DMS153 treated with DMSO at 0.1 percent for 48 hours (cell line): ENCODE data around the gene MYO1B.

ENCODE experiments used
- DNase-seq: peaks from one replicate; lab custom pipeline; 2025; ENCODE audit not compliant: unreplicated experiment; lab: John Stamatoyannopoulos, UW

MYO1B gene

DNA sequence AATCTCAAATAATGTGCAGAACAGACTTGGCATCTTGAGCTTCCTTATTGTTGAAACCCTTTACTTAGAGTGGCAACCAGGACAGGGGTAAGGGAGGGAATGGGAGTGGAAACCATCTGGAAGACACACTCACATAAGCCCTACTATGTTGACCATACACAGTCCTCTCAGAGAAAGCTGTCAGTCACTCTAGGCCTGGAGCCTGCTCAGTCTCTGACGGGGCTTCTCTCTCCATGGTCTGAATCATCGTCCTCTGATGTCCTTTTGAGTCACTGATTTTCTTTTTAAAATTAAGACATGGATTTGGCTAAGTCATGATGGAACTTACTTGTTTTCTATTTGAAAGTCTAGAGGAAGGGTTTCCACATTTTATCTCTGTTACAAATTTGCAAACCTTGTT lies 74.0 kb downstream of the MYO1B start:
- no peak for DNase-seq

- no peak for DNase-seq
These were observed 75.7 kb downstream of the MYO1B start for GRCh38 chr2:191320881-191321280.

GRCh38 chr2:191321861-191322662 lies 76.9 kb downstream of the MYO1B start:
- DNase-seq, result no peak

GRCh38 chr2:191322828-191323506 lies 77.8 kb downstream of the MYO1B start:
- DNase-seq, result no peak

DNA sequence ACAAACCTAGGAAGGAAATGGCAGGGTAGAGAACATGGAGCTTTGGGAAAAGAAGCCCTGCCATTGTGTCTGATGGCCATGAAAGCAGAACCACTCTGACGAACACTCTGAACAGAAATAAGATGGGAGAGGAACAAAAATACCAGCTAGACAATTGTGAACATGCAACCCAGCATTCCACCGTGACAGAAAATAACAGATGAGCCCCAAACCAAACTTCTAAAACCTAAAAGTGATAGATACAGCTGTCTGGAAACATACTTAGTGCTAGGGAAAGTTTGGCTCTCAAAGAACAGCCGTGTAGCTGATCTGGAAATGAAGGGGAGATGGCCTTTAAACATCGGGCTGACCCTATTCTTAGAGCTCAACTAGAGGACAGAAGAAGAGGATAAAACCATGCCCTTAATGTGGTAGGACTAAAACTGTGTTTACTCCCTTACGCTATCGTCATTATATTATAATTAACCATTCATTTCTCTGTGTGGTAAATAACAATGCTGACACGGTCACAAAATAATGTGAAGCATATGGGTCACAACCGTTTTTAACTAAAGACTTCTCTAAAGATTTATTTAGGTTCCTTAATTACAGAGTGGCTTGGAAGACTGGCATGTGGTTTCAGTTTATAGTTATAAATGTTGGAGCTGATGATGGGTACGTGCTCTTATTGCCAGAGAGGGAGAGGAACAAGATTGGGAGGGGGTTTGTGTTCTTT lies 80.6 kb downstream of the MYO1B start:
- no peak for DNase-seq

DNA sequence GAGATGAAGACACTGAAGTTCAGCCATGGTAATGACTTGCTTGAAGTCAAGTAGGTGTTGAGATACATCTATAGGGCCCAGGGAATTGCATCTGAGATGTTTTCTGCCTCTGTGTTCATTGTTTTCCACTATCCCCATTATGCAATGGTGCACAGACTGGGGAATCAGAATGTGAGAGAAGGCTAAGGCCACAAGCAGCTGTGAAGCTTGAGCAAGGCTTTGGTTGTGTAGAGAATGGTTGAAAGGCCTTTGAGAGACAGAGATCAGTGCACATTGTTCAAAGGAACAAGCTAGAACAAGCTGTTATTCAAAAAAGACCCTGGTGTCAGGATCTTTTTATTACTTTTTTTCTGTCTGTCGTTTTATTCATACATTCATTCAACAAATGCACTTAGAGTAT lies 82.3 kb downstream of the MYO1B start:
- no peak for DNase-seq

DNA sequence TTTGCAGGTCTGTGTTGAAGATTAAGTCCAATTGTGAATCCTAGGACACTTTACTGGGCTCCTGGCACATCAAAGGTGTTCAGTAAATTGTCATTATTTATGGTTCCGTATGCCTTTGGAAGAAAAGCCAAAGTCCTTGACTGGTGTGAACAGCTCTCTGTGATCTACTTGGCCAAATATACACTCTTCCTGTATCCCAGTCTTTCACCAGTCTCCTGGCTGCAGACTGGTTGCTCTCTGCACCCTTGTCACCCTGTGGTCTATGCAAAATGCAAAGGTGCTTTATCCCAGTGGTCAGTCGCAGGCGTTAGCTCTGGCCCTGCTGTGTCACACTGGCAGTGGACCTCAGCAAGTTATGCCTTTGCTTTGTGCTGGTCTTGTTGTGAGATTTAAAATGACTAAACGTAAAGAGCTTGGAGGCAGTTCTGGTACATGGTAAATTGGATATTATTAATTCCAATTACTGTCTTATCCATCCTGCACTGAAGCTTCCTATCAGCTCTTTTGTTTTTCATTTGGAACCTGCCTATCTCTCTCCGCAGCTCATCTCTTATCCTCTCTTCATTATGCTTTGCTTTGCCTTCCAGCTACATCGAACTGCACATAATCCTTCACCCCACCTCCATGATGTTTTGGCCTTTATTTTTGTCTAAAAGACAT lies 83.1 kb downstream of the MYO1B start:
- DNase-seq, result no peak

DNA sequence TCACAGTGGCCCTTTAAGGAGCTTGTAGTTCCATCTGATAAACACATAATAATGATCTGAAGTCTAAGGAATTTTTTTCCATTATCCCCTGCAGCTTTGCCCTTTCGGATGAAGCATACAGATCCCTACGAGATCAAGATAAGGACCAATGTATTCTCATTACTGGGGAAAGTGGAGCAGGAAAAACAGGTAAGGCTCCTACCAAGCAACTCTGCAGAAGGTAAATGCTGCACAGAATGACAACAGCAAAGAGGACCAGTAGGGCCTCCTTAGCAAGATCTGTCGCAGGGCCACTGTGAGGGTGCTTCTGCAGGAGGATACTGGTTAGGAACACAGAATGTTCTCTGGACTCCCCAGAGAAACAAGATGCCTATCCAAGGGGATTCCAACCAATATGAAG lies 84.6 kb downstream of the MYO1B start:
- no peak for DNase-seq

DNA sequence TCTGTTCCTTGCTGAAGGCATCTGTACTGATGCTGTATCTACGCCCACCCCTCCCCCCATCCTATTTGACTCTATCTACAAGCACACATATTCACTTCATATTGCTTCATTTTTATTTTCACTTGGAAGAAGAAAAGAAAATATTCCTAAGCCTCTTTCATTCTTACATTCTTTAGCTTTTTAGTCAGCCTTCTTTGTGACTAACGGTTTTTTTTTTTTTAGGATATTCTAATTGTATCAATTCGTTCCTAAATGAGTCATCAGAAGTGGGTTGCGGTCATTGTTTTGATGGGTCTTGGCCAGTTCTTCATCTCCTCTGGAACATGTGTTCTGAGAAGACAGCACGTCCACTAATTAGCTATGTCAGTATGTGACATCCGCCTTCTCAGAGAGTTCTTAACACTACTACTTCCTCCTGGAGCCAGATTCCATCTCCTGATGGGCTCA lies 88.7 kb downstream of the MYO1B start:
- DNase-seq, result no peak

GRCh38 chr2:191335875-191336464 lies 90.8 kb downstream of the MYO1B start:
- DNase-seq, result no peak

DNA sequence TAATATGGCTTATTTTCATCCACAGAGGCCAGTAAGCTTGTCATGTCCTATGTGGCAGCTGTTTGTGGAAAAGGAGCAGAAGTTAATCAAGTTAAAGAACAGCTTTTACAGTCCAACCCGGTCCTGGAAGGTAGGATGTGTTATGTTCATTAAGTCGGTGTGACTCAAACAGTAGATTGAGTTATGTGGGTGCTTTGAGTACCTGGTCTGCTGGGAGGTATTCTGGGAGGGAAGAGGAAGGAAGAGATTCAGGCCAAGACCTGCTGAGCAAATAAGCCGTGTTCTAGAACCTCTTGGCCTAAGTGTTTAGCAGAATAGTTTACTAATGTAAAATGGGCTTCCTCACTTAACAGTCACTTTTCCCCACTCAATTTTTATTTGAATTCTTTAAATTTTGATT lies 96.2 kb downstream of the MYO1B start:
- no peak for DNase-seq

GRCh38 chr2:191343796-191344338 lies 98.7 kb downstream of the MYO1B start:
- no peak for DNase-seq

GRCh38 chr2:191345788-191346187 lies 100.6 kb downstream of the MYO1B start:
- DNase-seq, result no peak

- DNase-seq, result no peak
These were observed 102.0 kb downstream of the MYO1B start for GRCh38 chr2:191347154-191347553.

DNA sequence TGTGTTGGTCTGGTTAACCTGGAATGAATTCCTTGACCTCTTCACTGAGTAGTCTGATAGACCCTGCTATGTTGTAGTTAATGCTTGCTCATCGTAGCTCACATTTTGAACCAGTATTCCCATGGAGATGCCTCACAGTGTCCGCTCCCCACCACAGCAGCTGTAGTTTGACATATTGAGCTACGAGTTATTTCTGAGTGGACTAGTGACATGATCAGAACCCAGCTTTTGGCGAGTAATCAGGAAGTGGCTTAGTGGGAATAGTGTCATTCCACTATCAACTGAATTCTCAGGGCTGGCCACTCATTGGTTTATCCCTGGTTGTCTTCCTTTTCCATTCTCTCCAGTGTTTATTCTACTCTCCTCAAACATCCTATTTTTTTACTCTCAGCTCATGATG lies 102.7 kb downstream of the MYO1B start:
- no peak for DNase-seq

DNA sequence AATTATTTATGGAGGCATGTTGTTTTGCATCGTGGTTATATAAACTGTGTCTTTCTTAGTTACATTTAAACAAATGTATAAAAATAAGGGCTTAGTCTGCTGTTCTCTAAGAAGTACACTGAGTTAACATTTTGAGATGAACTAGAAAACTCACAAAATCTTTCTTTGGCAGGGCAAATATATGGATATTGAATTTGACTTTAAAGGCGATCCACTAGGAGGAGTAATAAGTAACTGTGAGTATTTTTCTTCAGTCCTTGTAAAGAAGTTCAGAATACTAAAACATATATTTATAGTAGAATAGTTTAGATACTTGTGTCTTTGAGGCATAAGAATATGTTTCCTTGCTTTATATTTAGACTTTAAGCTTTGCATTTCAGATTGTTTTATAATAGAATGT lies 104.8 kb downstream of the MYO1B start:
- DNase-seq, result no peak

GRCh38 chr2:191350826-191351225 lies 105.6 kb downstream of the MYO1B start:
- DNase-seq, result no peak

GRCh38 chr2:191351298-191351697 lies 106.1 kb downstream of the MYO1B start:
- no peak for DNase-seq

GRCh38 chr2:191351921-191352320 lies 106.7 kb downstream of the MYO1B start:
- DNase-seq, result no peak

GRCh38 chr2:191352536-191352935 lies 107.3 kb downstream of the MYO1B start:
- DNase-seq, result no peak
